Ramos (cell line): Measurements from ENCODE around the gene BCDIN3D.
"Not testable (repeated sequence)": the region's sequence is repeated elsewhere in the genome, so short reads cannot be mapped to it uniquely, and the experiment has no call there.

Experiments used
- in situ Hi-C: fragments of 300-500 bp; cut with MboI; formaldehyde crosslinking; loops from one replicate; pipeline ENCODE4 v1.14.3; 2022; ENCODE audit warnings: low sequenced_read_pairs; ENCODE audit not compliant: unreplicated experiment

The BCDIN3D gene

DNA sequence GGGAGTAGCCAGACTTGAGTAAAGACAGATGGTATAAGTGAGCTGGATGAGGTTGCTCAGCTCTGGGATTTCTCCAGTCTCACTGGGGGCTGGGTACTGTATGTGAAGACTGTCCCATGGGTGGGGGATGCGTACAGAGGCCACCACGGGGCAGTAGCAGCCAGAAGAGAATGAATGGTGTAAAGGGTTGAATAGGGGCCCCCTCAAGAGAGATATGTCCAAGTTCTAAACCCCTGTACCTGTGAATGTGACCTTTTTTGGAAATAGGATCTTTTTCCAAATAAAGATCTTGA is 21.8 kb upstream of the BCDIN3D start:
- in situ Hi-C loops: no loop called here

DNA sequence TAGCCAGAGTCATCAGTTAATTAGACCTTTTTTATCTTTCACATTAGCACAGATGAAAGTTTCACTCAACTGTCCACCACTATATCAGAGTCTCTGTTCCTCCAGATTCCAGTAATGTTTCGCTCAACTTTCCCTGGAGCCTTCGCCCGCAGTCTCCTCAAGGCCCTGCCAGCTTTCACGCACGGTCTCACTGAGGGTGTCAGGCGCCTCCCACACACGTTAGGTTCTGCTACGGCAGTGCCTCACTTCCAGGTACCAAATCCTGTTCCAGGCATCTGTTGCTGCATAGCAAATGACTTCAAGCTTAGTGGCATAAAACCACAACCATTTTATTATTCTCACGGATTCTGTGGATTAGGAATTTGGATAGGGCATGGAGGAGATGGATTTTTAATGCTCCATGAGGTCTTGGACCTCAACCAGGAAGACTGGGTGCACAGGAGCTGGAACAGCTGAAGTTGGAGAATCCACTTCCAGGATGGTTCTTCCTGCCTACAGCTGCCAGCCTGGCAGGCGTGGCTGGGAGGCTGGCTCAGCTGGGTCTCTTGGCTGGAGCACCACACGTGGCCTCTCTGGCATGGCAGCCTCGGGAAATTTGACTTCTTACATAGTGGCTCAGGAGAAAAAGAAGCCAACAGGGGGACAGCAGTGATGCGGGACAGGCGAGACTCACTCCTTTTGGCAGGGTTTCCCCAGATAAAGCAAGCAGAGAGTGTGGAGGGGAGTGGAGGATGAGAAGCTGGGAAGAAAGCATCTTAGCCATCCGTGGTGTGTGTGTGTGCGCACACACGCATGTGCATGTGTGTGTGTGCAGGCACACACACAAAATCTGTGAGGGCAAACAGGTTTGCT is 21.3 kb upstream of the BCDIN3D start:
- in situ Hi-C loops: no loop called here

DNA sequence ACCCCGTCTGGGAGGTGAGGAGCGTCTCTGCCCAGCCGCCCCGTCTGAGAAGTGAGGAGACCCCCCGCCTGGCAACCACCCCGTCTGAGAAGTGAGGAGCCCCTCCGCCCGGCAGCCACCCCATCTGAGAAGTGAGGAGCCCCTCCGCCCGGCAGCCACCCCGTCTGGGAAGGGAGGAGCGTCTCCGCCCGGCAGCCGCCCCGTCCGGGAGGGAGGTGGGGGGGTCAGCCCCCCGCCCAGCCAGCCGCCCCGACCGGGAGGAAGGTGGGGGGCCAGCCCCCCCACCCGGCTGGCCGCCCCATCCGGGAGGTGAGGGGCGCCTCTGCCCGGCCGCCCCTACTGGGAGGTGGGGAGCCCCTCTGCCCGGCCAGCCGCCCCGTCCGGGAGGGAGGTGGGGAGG is 18.0 kb upstream of the BCDIN3D start:
- in situ Hi-C loops: not testable (repeated sequence)

DNA sequence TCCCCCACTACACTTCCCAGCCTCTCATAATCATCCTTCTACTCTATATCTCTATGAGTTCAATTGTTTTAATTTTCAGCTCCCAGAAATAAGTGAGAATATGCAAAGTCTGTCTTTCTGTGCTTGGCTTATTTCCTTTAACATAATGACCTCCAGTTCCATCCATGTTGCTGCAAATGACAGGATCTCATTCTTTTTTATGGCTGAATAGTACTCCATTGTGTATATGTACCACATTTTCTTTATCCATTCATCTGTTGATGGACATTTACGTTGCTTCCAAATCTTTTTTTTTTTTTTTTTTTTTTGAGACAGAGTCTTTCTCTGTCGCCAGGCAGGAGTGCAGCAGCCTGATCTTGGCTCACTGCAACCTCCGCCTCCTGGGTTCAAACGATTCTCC is 13.0 kb upstream of the BCDIN3D start:
- in situ Hi-C loops: not testable (repeated sequence)

DNA sequence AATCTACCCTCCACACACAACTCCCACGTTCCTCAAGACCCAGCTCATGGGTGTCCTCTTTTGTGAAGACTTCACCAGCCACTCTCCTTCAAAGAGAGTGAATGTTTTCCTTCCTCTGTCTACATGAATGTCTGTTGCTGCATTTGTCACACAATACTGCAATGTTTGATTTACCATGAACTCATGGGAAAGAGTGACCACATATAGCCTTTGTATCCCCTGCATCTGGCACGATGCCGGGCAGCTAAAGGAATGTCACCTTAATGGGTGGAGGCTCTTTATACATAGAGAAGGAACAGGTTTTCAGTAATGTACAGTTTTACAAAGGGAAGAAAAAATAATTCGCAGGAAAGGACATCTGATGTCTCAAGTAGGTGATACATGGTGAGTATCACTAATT is 12.1 kb upstream of the BCDIN3D start:
- in situ Hi-C loops: no loop called here

DNA sequence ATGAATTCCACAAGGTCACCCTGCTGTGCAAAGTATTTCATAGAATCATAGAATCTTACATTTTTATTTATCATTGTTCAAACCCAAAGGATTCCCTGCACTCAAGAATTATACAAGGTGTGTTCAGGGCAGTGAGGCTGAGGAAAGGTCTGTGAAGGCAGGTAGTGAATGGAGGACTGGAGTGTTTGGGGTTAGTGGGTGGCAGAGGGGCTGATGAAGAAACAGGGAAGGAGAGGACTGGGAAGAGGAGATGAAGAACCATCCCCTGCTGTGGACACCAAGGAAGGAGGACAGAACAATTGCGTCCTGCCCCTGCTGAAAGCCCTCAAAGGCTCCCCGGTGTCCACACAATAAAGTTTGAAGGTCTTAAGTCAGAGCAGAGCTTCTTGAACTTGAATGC is 10.8 kb upstream of the BCDIN3D start:
- in situ Hi-C loops: no loop called here

DNA sequence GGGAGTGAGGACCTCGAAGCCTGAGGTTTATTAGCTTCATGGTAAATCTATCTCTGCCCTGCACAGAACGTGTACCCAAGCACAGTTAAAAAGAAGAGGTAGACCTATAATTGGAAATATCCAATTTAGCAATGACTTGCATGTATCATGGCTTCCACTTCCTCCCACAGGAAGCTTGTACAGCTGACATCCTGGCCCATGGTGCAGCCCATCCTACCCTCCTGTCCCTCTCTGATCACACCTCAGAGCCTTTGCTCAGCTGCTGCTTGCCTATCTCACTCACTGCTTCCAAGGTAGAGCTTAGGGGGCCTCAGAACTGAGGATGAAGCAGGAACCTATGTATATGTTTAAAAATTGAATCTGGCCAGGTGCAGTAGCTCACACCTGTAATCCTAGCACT is 4.3 kb upstream of the BCDIN3D start:
- in situ Hi-C loops: no loop called here

DNA sequence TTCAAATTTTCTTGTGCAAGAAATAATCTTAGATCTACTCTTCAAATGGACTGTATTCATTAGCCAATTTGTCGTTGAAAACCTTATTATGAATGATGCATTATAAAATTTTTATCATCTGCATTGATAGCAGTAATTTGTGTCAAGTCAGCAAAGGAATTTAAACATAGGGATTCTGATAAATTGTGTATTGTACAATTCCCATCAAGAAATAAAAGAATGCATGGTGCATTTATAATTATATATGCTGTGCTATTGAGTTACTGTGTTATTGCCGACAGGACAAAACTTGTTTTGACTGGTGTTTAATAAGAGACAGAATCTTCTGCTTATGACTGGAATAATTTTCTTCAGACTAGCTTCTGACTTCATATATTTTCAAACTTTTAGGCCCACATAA is 3.1 kb upstream of the BCDIN3D start:
- in situ Hi-C loops: no loop called here

DNA sequence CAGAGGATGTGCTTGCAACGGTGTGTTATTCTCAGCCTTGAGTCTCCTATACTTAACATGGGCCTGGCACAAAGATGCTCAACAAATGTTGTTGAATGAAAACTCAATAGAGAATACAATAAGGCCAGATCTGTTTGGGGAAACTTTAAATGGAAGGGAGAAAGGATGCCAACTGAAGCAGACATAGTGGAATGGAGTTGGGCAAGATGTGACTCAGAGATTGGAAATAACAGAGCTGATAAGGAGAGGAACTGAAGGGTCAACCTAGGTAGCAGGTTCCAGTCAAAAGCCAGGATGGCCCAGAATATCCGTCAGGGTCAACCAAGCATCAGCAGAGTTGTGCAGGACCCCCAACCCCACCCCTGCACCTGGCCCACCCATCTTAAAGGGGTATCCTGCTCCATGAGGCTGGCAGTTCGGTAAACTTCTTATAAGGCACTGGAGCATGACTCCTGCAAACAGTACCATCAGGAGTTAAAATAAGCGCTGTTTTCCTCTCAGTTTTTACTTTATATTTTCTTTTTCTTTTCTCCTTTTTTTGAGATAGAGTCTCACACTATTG is 1.1 kb upstream of the BCDIN3D start:
- in situ Hi-C loops: no loop called here

DNA sequence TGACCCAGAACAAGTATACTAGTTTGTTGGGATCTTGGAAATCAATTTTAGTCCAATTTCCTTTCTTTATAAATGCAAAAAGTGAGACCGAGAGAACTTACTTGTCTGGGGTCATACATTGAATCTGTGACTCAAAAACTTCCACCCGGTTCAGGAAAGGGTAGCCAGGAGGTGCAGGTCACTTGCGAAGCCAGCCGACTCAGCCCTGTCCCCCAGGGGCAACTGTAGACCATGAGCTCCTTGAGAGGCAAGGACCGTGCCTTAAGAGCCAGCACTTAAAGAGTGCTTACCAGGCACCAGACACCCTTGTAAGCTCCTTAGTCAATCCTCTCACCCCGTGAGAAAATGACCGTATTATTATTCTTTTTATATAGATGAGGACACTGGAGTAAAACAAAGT is 505 bp upstream of the BCDIN3D start:
- in situ Hi-C loops: no loop called here

DNA sequence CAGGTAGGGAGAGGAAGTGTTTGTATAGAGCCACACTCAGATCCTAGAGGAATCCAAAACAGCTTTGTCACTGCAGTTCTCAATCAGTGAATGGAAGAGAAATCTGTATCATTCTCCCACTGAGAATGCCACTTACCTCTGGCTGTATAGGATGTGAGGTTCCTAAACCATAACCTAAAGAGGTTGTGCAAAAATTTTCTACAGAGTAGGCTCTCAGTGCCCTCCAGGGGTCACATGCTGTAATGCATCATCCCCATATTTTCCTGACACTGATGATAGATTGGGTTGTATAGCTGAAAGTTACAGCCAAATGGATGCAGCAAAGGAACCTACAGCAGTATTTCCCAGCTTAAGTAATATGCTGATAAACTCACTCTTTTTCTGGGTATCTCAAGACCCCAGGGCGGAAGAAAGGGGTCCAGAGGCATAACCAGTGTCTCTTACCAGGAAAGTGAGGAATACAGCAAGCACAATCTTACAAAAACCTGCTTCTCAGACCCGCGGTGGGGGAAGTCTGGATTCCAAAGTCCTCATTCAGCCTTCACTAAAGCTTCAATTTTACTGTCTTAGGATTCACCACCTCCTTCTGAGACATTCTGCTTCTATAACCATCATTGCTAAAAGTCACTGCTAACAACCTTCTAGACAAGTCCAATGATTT is 3.8 kb downstream of the BCDIN3D start:
- in situ Hi-C loops: no loop called here

DNA sequence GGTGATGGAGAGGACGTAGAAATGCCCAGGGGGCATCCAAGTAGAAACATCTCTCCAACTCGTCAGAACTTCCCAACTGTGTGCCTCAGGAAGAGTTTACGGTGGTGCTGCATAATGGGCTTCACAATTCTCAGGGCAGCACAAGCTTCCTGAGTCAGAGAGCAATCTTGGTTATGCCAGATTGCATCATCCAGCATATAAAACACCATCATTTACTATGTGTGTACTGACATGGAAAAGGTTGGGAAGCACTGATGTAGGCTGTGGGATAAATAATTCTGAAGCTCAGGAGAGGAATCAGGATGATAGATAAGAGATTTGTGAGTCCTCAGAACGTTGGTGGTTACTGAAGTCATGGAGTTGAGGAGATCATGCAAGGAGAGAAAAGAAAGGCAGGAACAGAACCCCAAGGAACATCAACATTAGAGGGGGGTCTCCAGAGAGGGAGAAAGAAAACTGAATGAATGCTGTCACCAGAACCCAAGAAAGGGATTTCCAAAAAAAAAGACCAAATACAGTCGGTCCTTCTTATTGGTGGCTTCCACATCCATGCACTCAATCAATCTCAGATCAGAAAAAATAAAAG is 10.0 kb downstream of the BCDIN3D start:
- in situ Hi-C loops: no loop called here

DNA sequence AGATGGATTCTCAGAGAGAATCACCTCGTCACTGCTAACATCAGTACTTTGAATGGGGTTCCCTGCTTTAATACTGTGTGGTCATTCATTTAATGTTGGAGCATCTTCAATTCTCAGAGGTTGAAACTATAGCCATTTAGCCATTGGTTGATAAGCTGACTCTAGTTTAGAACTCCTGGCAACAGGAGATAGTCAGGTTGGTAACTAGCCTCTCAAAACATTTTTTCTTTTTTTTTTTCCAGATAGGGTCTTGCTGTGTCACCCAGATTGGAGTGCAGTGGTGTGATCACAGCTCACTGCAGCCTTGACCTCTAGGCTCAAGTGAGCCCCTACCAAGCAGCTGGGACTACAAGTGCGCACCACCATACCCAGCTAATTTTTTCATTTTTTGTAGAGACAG is 11.2 kb downstream of the BCDIN3D start:
- in situ Hi-C loops: no loop called here

DNA sequence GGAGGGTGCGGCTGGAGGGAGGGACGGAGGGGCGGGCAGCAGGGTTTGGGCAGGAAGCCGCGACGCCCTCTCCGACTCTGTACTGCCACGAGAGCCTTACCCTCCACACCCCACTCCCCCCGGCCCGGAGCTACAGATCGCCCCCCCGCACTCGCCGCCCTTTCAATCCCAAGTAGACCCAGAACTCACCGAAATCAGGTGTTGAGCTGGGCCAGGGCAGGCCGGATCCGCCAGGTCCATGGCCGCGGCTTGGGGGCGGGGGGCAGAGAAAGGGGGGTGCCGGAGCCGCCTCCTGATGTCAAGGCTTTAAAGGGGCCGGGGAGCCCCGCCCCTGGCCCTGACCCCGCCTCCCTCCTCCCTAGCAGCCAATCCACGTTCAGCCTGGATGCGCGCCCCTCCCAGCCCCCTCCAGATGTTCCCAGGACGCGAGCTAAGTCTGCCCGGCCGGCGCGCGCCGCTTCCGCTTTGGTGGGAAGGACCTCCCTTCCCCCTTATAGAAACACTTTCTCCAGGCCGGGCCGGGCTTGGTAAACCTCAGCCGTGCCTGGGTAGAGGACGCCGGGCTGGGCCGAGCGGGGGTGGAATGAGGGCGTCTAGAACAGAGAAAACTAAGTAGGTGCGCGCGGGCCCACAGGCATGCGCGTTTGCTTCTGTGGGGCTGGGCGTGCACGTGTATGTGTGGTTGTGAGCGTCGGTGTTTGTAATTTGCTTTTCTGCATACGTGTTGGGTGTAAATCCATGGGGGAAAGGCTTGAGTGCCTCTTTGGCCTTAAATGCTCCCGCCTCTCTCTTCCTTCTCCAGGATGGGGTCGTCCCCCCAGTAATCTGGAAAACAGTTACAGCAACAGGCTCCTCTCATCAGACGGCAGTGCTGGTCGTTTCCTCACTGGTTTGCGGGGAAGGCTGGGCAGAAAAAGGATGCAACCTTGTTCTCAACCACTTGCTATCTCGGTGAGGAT is 14.5 kb downstream of the BCDIN3D start, which contains the start of gene NCKAP5L:
NCKAP5L (minus strand) TSS at position 281 of the 959 bp plus-strand sequence. CDS start 24,369 bp downstream, outside the sequence.
- in situ Hi-C loops: no loop called here

DNA sequence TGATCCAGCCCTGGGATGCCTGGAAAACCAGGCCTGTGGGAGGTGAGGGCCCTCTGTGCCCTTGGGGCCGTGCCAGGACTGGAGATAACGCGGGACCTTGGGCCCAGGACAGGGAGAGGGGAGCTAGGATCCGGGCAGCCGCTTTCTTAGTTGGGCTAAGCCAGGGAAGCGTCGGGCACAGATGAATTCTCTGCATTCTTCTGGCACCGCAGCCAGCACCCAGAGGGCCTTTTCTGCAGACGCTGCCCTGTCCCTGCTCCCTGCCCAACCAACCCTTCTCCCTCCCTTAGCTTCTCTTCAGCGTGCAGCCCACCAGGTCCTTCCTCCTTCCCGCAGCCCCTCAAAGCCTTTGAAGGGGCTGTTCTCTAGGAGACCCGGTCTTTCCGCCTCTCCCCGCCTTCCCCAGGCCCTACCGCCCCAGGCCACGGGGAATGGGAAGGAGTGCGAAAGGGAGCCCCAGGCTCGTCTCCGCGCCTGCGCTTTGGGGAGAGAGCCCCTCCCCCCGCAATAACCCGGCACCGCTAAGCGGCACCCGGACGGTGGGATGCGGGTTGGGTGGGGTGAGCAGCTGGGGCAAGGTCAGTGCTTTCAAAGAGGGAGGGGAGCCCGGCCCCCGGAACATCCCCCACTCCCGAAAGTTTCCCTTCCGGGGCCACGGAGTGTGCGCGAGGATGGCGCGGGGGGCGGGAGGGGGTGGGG is 15.4 kb downstream of the BCDIN3D start:
- in situ Hi-C loops: no loop called here

DNA sequence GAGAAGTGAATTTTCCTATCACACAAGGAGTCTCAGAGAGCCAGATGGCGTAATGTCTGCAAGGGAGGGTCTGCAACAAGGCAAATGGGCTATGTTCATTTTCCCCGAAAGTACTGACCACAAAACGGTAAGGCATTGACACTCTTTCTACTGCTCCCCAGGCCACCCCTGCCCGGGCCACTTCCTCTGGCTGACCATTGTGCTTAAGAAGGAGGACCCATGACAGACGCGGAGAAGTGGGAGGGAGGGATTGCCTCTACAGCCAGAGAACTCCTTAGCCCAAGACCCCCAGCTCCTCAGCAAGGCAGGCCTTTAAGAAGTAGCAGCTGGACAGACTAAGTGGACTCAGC is 15.9 kb downstream of the BCDIN3D start:
- in situ Hi-C loops: no loop called here

DNA sequence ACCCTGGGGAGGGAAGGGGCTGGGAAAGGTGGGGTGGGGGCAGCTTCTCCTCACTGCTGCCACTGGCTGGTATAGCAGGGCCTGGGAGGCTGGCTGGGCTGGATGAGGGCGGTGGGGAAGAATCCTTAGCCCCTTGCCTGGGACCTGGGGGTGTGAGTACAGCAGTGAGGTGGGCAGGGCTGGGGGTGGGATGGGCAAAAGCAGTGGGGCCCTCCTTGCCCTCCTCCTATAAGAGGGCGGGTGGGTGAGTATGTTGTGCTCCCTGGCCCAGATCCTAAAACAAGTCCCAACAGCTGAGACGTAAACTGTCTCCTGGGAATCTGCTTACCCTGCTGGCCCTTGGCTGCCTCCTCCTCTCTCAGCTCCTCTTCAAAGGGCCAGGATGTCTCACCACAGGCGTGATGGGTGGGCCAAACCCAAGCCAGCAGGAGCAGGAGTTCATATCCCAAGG is 16.9 kb downstream of the BCDIN3D start:
- in situ Hi-C loops: no loop called here

DNA sequence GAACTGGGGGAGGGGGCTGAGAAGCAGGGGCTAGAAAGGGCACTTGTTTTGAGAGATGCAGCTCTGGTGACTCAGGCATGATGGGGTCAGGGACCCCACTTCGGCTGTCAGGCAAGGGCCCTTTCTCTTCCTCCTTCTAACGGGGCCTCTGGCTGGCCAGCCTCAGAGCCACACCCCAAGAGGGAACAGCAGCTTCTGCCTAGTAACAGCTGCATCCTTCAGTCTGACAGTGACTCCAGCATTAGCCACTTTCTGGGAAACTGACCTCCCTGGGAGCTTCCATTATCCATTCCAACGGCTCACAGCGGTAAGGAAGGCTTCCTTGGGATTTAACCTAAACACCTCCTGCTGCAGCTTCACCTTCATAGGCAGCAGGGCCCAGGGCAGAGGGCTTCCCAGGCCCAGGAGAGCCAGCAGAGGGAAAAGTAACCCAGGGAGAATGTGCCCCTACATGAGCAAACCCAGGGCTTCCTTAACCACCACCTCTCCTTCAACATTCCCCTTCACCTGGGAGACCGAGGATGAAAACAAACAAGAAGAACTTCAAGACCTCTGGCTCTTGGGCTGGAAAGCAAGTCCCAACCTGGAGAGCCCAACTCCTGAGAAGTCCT is 17.4 kb downstream of the BCDIN3D start:
- in situ Hi-C loops: no loop called here

DNA sequence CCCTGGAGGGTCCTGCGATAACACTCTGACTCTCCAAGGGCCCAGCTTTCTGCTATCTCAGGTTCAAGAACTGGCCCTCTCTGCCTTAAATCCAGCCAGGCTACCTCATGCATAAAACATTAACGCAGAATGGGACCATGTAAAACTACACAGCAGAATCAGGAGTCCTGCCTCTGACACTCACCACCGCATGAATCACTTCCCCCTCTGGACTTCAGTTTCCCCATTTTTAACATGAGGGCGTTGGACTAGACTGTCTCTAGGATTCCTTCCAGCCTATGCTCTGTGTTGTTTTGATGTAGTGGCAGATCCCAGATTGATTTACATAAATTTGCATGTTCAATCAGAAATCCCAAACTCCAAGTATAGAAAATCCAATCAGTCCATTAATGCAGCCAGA is 18.0 kb downstream of the BCDIN3D start:
- in situ Hi-C loops: no loop called here
